ENCODE results near the gene UGGT2.
"Not testable (repeated sequence)": the region's sequence is repeated elsewhere in the genome, so short reads cannot be mapped to it uniquely, and the experiment has no call there.

DNA sequence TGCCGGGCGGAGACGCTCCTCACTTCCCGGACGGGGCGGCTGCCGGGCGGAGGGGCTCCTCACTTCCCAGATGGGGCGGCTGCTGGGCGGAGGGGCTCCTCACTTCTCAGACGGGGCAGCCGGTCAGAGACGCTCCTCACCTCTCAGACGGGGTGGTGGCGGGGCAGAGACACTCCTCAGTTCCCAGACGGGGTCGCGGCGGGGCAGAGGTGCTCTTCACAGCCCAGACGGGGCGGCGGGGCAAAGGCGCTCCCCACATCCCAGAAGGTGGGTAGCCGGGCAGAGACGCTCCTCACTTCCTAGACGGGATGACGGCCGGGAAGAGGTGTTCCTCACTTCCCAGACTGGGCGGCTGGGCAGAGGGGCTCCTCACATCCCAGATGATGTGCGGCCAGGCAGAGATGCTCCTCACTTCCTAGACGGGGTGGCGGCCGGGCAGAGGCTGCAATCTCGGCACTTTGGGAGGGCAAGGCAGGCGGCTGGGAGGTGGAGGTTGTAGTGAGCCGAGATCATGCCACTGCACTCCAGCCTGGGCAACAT lies 124.8 kb downstream of the UGGT2 start:
- TF ChIP-seq, protein P1, sequence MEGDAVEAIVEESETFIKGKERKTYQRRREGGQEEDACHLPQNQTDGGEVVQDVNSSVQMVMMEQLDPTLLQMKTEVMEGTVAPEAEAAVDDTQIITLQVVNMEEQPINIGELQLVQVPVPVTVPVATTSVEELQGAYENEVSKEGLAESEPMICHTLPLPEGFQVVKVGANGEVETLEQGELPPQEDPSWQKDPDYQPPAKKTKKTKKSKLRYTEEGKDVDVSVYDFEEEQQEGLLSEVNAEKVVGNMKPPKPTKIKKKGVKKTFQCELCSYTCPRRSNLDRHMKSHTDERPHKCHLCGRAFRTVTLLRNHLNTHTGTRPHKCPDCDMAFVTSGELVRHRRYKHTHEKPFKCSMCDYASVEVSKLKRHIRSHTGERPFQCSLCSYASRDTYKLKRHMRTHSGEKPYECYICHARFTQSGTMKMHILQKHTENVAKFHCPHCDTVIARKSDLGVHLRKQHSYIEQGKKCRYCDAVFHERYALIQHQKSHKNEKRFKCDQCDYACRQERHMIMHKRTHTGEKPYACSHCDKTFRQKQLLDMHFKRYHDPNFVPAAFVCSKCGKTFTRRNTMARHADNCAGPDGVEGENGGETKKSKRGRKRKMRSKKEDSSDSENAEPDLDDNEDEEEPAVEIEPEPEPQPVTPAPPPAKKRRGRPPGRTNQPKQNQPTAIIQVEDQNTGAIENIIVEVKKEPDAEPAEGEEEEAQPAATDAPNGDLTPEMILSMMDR (IDR thresholded peaks at IDR 0.05), result not testable (repeated sequence)
- not testable (repeated sequence) for TF ChIP-seq POLR2A (IDR thresholded peaks at IDR 0.05)

Data from esophagus squamous epithelium (tissue), 4 donors.